MCF 10A (cell line): ENCODE results near the gene MARK4. TPM values are rescaled to one million over a fixed set of nuclear protein-coding genes. Genes with fewer than 3 reads are reported as not detected.

ENCODE experiments used
- BruUV-seq: library from RNA; stranded (reverse); fragments of 400-500 nt; replicated peaks from 2 replicates; lab custom pipeline; 2021; lab: Mats Ljungman, UMichigan
- CTCF ChIA-PET: fragments of 300-600 bp; sonication (Branson Sonifier 250); formaldehyde crosslinking; extraction: SDS; loops from one replicate; lab custom pipeline; 2021; ENCODE audit warnings: antibody characterized with exemption, inconsistent platforms; lab: Yijun Ruan, JAX
- POLR2A ChIA-PET: fragments of 300-600, 350-650 bp; sonication (Branson Sonifier 250); formaldehyde crosslinking; extraction: SDS; loops from one replicate; lab custom pipeline; 2020; ENCODE audit warnings: antibody characterized with exemption, inconsistent platforms; lab: Yijun Ruan, JAX
- DNase-seq: peaks from one replicate; pipeline ENCODE4 v3.0.0-alpha.2; 2018; ENCODE audit not compliant: unreplicated experiment
- H3K27ac Mint-ChIP-seq: one replicate; pipeline ENCODE4 v1.8.0; 2022; ENCODE audit warnings: mild to moderate bottlenecking, low read depth, mixed read lengths; ENCODE audit not compliant: unreplicated experiment
- H3K27me3 Mint-ChIP-seq: one replicate; pipeline ENCODE4 v1.8.0; 2022; ENCODE audit warnings: mixed read lengths; ENCODE audit not compliant: insufficient read depth, unreplicated experiment
- H3K36me3 Mint-ChIP-seq: one replicate; pipeline ENCODE4 v1.8.0; 2022; ENCODE audit warnings: mild to moderate bottlenecking, moderate library complexity, mixed read lengths; ENCODE audit not compliant: insufficient read depth, unreplicated experiment
- H3K4me1 Mint-ChIP-seq: one replicate; pipeline ENCODE4 v1.8.0; 2022; ENCODE audit warnings: mixed read lengths; ENCODE audit not compliant: insufficient read depth, unreplicated experiment
- H3K4me3 Mint-ChIP-seq: one replicate; pipeline ENCODE4 v1.8.0; 2022; ENCODE audit warnings: mild to moderate bottlenecking, moderate library complexity, mixed read lengths; ENCODE audit not compliant: unreplicated experiment
- H3K9me3 Mint-ChIP-seq: one replicate; pipeline ENCODE4 v1.8.0; 2022; ENCODE audit warnings: mixed read lengths; ENCODE audit not compliant: unreplicated experiment
- intact Hi-C: fragments of 100-400 bp; cut with micrococcal nuclease; formaldehyde crosslinking; loops from 2 replicates; pipeline ENCODE4 v1.14.1; 2022
- total RNA-seq: library from RNA; stranded (reverse); gene quantifications from 2 replicates; pipeline ENCODE4 v1.2.3, GENCODE V29; 2022
- TF ChIP-seq, protein P1 (sequence below): fragments of 200-600 bp; IDR thresholded peaks from one replicate; pipeline ENCODE4 v1.8.0; 2022; ENCODE audit warnings: antibody characterized with exemption, mild to moderate bottlenecking; ENCODE audit not compliant: unreplicated experiment

Gene MARK4
- total RNA-seq, 1 experiment from 2014 or later, result 22.4 TPM

DNA sequence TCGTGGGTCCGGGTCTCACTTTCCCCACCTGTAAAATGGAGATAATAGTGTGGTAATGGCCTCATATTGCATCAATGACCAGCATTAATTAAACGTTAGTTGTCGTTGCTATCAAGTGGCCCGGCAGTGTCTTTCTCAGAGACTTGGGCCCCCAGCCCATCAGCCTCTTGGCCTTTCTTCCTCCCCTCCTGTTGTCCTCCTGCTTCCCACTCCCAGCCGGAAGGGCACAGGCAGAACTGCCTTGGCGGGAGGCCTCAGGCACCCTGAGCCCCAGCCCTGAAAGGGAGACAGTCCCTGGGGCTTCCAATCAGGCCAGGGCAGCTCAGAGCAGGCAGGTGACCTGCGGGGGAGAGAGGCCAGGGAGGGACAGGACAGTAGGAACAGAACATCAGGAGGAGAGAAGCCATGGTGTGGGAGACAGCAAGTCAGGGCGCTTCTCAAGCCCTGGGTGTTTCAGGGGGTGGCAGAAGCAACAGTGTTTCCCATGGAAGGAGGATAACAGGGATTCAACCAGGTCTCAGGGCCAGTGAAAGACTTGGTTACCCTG, 4.6 kb downstream of the MARK4 start:
- DNase-seq, result no peak

DNA sequence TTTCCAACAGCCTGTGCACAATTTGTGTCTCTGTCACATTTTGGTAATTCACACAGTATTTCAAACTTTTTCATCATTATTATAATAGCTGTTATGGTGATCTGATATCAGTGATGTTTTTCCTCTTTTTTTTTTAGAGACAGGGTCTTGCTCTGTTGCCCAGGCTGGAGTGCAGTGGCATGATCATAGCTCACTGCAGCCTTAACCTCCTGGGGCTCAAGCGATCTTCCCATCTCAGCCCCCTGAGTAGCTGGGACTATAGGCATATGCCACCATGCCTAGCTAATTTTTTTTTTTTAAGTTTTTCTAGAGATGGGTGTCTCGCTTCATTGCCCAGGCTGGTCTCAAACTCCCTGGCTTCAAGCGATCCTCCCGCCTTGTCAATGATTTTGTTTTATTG, 5.8 kb downstream of the MARK4 start:
- no peaks in the 10 kb centered on the region for H3K27me3 Mint-ChIP-seq
- intact Hi-C loops, result no loop called here
- TF ChIP-seq, protein P1, sequence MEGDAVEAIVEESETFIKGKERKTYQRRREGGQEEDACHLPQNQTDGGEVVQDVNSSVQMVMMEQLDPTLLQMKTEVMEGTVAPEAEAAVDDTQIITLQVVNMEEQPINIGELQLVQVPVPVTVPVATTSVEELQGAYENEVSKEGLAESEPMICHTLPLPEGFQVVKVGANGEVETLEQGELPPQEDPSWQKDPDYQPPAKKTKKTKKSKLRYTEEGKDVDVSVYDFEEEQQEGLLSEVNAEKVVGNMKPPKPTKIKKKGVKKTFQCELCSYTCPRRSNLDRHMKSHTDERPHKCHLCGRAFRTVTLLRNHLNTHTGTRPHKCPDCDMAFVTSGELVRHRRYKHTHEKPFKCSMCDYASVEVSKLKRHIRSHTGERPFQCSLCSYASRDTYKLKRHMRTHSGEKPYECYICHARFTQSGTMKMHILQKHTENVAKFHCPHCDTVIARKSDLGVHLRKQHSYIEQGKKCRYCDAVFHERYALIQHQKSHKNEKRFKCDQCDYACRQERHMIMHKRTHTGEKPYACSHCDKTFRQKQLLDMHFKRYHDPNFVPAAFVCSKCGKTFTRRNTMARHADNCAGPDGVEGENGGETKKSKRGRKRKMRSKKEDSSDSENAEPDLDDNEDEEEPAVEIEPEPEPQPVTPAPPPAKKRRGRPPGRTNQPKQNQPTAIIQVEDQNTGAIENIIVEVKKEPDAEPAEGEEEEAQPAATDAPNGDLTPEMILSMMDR, result no peak
- H3K9me3 Mint-ChIP-seq, result no peaks in the 10 kb centered on the region
- DNase-seq, result no peak
- H3K27ac Mint-ChIP-seq, result no peak overlapping the region
- ChIA-PET POLR2A (no interaction called here), CTCF (interaction anchor here (0.6 to 1.2 kb wide), 4 partner anchors 13 to 305 kb away, joined by 3 to 5 read pairs (median 4); no protein-coding TSS in a partner anchor)
- H3K4me1 Mint-ChIP-seq, result peaks cover 13% of the 10 kb centered on the region
- H3K4me3 Mint-ChIP-seq, result no peak overlapping the region
- no TSS peak for BruUV-seq
- H3K36me3 Mint-ChIP-seq, result peaks cover 5% of the 10 kb centered on the region

More for the DNA sequence above, 4.6 kb downstream of the MARK4 start:
- ChIA-PET CTCF (no interaction called here), POLR2A (no interaction called here)
- BruUV-seq, result no TSS peak
- Mint-ChIP-seq H3K9me3 (no peaks in the 10 kb centered on the region), H3K4me1 (peaks cover 17% of the 10 kb centered on the region), H3K4me3 (no peak overlapping the region), H3K27me3 (no peaks in the 10 kb centered on the region), H3K36me3 (peaks cover 5% of the 10 kb centered on the region), H3K27ac (no peak overlapping the region)
- TF ChIP-seq, protein P1, result no peak
- intact Hi-C loops, result no loop called here

DNA sequence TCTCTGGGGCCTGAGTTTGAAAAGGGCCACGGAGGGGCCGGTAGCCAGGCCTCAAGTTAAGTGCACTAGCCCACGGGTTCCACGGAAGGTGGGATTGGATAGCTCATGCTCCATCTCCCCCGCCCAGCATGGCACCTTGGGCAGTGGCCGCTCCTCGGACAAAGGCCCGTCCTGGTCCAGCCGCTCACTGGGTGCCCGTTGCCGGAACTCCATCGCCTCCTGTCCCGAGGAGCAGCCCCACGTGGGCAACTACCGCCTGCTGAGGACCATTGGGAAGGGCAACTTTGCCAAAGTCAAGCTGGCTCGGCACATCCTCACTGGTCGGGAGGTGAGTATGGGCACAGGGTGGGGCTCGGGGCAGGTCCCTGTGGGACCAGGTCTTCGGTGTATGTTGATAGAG, 7.8 kb downstream of the MARK4 start:
- H3K27ac Mint-ChIP-seq, result no peak overlapping the region
- POLR2A ChIA-PET, result no interaction called here
- no peak overlapping the region for H3K4me3 Mint-ChIP-seq
- TF ChIP-seq, protein P1, result no peak
- H3K27me3 Mint-ChIP-seq, result no peaks in the 10 kb centered on the region
- no peak for DNase-seq
- H3K9me3 Mint-ChIP-seq, result no peaks in the 10 kb centered on the region
- CTCF ChIA-PET, result interaction anchor here (0.6 to 0.9 kb wide), 3 partner anchors 9 to 677 kb away, joined by 3 to 4 read pairs (median 3); no protein-coding TSS in a partner anchor
- no TSS peak for BruUV-seq
- no peaks in the 10 kb centered on the region for H3K4me1 Mint-ChIP-seq
- H3K36me3 Mint-ChIP-seq, result peaks cover 10% of the 10 kb centered on the region
- intact Hi-C loops, result no loop called here

DNA sequence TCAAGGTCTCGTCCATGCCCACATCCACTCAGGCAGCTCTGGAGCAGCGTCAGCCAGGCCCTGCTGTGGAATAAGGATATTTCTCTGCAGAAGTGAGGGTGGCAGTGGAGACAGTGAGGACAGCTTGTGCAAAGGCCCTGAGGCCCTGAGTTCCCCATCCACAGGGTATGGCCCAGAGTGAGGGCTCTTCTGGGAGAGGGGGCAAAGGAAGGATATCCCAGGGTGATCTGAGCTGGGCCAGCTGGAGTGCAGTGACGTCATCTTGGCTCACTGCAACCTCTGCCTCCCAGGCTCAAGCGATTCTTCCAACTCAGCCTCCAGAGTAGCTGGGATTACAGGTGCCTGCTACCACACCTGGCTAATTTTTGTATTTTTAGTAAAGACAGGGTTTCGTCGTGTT, 11.5 kb downstream of the MARK4 start:
- Mint-ChIP-seq H3K4me3 (no peak overlapping the region), H3K27me3 (no peaks in the 10 kb centered on the region), H3K4me1 (no peaks in the 10 kb centered on the region), H3K27ac (no peak overlapping the region), H3K9me3 (no peaks in the 10 kb centered on the region), H3K36me3 (peaks cover 9% of the 10 kb centered on the region)
- BruUV-seq, result no TSS peak
- TF ChIP-seq, protein P1, result no peak
- ChIA-PET POLR2A (no interaction called here), CTCF (interaction anchor here (0.8 to 1.3 kb wide), 2 partner anchors 9 to 13 kb away, joined by 3 read pairs; no protein-coding TSS in a partner anchor)
- DNase-seq, result no peak
- intact Hi-C loops, result no loop called here
